ENCODE data around the gene TEKT2.

DNA sequence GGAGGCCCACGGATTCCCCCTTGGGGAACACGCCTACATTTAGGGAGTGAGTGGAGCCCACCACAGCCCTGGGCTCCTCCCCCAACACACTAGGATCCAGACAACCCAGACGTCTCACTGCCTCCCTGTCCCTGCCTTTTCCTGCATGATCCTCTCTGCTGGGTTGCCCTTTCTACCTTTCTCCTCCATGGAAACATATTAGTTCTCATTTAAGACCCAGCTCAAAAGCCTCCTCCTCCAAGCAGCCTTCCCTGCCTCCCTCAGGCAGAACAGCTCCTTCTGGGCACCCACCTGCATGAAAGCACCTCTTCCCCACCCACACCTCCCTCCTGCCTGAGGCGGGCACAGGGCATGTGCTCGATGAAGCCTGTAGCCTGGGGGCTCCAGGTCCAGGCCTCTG, 30.5 kb downstream of the TEKT2 start:
- no peak for TF ChIP-seq POLR2A (IDR thresholded peaks at IDR 0.05)
- TF ChIP-seq, protein P1, sequence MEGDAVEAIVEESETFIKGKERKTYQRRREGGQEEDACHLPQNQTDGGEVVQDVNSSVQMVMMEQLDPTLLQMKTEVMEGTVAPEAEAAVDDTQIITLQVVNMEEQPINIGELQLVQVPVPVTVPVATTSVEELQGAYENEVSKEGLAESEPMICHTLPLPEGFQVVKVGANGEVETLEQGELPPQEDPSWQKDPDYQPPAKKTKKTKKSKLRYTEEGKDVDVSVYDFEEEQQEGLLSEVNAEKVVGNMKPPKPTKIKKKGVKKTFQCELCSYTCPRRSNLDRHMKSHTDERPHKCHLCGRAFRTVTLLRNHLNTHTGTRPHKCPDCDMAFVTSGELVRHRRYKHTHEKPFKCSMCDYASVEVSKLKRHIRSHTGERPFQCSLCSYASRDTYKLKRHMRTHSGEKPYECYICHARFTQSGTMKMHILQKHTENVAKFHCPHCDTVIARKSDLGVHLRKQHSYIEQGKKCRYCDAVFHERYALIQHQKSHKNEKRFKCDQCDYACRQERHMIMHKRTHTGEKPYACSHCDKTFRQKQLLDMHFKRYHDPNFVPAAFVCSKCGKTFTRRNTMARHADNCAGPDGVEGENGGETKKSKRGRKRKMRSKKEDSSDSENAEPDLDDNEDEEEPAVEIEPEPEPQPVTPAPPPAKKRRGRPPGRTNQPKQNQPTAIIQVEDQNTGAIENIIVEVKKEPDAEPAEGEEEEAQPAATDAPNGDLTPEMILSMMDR (IDR thresholded peaks at IDR 0.05), result no peak

Data from lower leg skin (tissue), 3 donors.